NT2/D1 (cell line): ENCODE measurements around the gene GRAMD1B.

Source experiments
- SUZ12 ChIP-seq: IDR thresholded peaks from 2 replicates; pipeline ENCODE4 v1.6.1; 2011; ENCODE audit not compliant: insufficient read length, insufficient read depth; ENCODE audit errors: extremely low read depth
- YY1 ChIP-seq: IDR thresholded peaks from 2 replicates; pipeline ENCODE4 v1.6.1; 2011; ENCODE audit not compliant: insufficient read length, insufficient read depth
- ZNF274 ChIP-seq: IDR thresholded peaks from 2 replicates; pipeline ENCODE4 v1.6.1; 2011; ENCODE audit warnings: mild to moderate bottlenecking, low read depth, low read length

DNA sequence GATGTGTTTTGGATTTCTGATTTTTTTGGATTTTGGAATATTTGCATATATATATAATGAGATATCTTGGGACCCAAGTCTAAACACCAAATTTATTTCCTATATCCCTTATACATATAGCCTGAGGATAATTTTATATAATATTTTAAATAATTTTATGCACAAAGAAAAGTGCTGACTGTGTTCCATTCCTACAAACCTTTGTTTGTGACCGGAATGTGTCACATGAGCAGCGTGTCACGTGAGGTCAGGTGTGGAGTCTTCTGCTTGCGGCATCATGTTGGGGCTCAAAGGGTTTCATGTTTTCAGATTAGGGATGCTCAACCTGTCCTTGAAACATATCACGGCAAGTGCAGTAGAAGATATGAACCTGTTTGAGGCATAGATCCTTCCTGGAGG lies 158.8 kb downstream of the GRAMD1B start:
- TF ChIP-seq YY1, result no peak
- no peak for TF ChIP-seq ZNF274
- TF ChIP-seq SUZ12, result no peak
